IMR-90 (cell line): ENCODE data around the gene JPH3. TPM values are rescaled to one million over a fixed set of nuclear protein-coding genes. Genes with fewer than 3 reads are reported as not detected.

Source experiments
- ATAC-seq: fragments of 200-7000 bp; cut with Tn5 transposase; 2 replicates; pipeline ENCODE4 v1.9.1; 2020; ENCODE audit warnings: low read depth, mild to moderate bottlenecking, moderate library complexity
- BruUV-seq: library from RNA; stranded (reverse); fragments of 400-500 nt; replicated peaks from 2 replicates; lab custom pipeline; 2021; lab: Mats Ljungman, UMichigan
- CTCF ChIA-PET: fragments of 300-600 bp; formaldehyde crosslinking; extraction: SDS; loops from one replicate; lab custom pipeline; 2021; ENCODE audit warnings: antibody characterized with exemption; lab: Yijun Ruan, JAX
- POLR2A ChIA-PET: fragments of 300-600 bp; sonication (Branson Sonifier 250); formaldehyde crosslinking; loops from one replicate; lab custom pipeline; 2022; ENCODE audit warnings: antibody characterized with exemption; ENCODE audit not compliant: unreplicated experiment; lab: Charles Lee
- DNase-seq: peaks from one replicate; pipeline ENCODE4 v3.0.0; 2013
- H2AFZ ChIP-seq: replicated peaks from 2 replicates; pipeline ENCODE3; 2013; ENCODE audit warnings: low read length, mild to moderate bottlenecking; ENCODE audit not compliant: poor library complexity
- H2AK5ac ChIP-seq: 2 replicates; pipeline ENCODE4 v1.6.1; 2013; ENCODE audit warnings: low read depth, low read length, inconsistent platforms
- H2AK9ac ChIP-seq: replicated peaks from 2 replicates; pipeline ENCODE3; 2013; ENCODE audit warnings: mild to moderate bottlenecking, low read depth, low read length, moderate library complexity; ENCODE audit not compliant: poor library complexity
- H2BK120ac ChIP-seq: 2 replicates; pipeline ENCODE4 v1.6.1; 2013; ENCODE audit warnings: low read depth, low read length, inconsistent platforms
- H2BK15ac ChIP-seq: 3 replicates; pipeline ENCODE4 v1.6.1; 2013; ENCODE audit warnings: low read depth, low read length, inconsistent platforms
- H2BK20ac ChIP-seq: 2 replicates; pipeline ENCODE4 v1.6.1; 2013; ENCODE audit warnings: low read depth, mild to moderate bottlenecking, inconsistent platforms, low read length, moderate library complexity
- H2BK5ac ChIP-seq: 2 replicates; pipeline ENCODE4 v1.6.1; 2013; ENCODE audit warnings: mild to moderate bottlenecking, low read depth, low read length, inconsistent platforms; ENCODE audit not compliant: poor library complexity, severe bottlenecking
- H3K14ac ChIP-seq: replicated peaks from 2 replicates; pipeline ENCODE4 v1.6.1; 2013; ENCODE audit warnings: low read depth, low read length, inconsistent platforms
- H3K18ac ChIP-seq: 2 replicates; pipeline ENCODE4 v1.6.1; 2013; ENCODE audit warnings: low read depth, low read length, control low read depth
- H3K23ac ChIP-seq: 2 replicates; pipeline ENCODE4 v1.6.1; 2013; ENCODE audit warnings: low read depth, low read length, inconsistent platforms
- H3K27ac ChIP-seq: 2 replicates; pipeline ENCODE4 v1.5.1; 2013; ENCODE audit warnings: mild to moderate bottlenecking, control low read depth, low read length; ENCODE audit not compliant: insufficient read depth
- H3K27me3 ChIP-seq: 2 replicates; pipeline ENCODE4 v1.6.1; 2013; ENCODE audit warnings: low read length; ENCODE audit not compliant: control insufficient read depth, insufficient read depth
- H3K36me3 ChIP-seq: 2 replicates; pipeline ENCODE4 v1.6.1; 2013; ENCODE audit warnings: low read length, mixed read lengths; ENCODE audit not compliant: control insufficient read depth, insufficient read depth
- H3K4ac ChIP-seq: 2 replicates; pipeline ENCODE4 v1.6.1; 2013; ENCODE audit warnings: low read depth, low read length, inconsistent platforms
- H3K4me1 ChIP-seq: 2 replicates; pipeline ENCODE4 v1.6.1; 2013; ENCODE audit warnings: low read length, mixed read lengths; ENCODE audit not compliant: control insufficient read depth, insufficient read depth
- H3K4me2 ChIP-seq: 2 replicates; pipeline ENCODE4 v1.6.1; 2013; ENCODE audit warnings: low read depth, mild to moderate bottlenecking, control low read depth, low read length, moderate library complexity
- H3K4me3 ChIP-seq: 2 replicates; pipeline ENCODE4 v1.5.1; 2013; ENCODE audit warnings: low read depth, mild to moderate bottlenecking, control low read depth, low read length, moderate library complexity; ENCODE audit not compliant: insufficient read depth
- H3K56ac ChIP-seq: 2 replicates; pipeline ENCODE4 v1.6.1; 2013; ENCODE audit warnings: low read length, inconsistent platforms; ENCODE audit not compliant: insufficient read depth; ENCODE audit errors: extremely low read depth
- H3K79me1 ChIP-seq, 2 experiments: 2 replicates each; pipeline ENCODE4 v1.6.1; 2013; ENCODE audit warnings: low read length in 2 of 2, inconsistent platforms in 1 of 2, low read depth in 1 of 2
- H3K9ac ChIP-seq: 2 replicates; pipeline ENCODE4 v1.6.1; 2013; ENCODE audit warnings: low read depth, low read length, control low read depth
- H3K9me1 ChIP-seq: 2 replicates; pipeline ENCODE4 v1.6.1; 2013; ENCODE audit warnings: low read length, inconsistent platforms; ENCODE audit not compliant: insufficient read depth
- H3K9me3 ChIP-seq: 2 replicates; pipeline ENCODE4 v1.6.1; 2013; ENCODE audit warnings: low read length; ENCODE audit not compliant: control insufficient read depth, insufficient read depth
- H4K20me1 ChIP-seq: 2 replicates; pipeline ENCODE4 v1.6.1; 2013; ENCODE audit warnings: low read length, inconsistent platforms; ENCODE audit not compliant: insufficient read depth
- H4K5ac ChIP-seq: 2 replicates; pipeline ENCODE4 v1.6.1; 2013; ENCODE audit warnings: mild to moderate bottlenecking, low read depth, low read length, control low read depth
- H4K8ac ChIP-seq, 2 experiments: 2 replicates each; pipeline ENCODE4 v1.6.1; 2013; ENCODE audit warnings: low read depth in 2 of 2, low read length in 2 of 2, control low read depth in 1 of 2, inconsistent platforms in 1 of 2
- H4K91ac ChIP-seq: 2 replicates; pipeline ENCODE4 v1.6.1; 2013; ENCODE audit warnings: low read depth, low read length, inconsistent platforms; ENCODE audit not compliant: insufficient read depth
- BHLHE40 ChIP-seq: fragments of 150-350 bp; IDR thresholded peaks from 2 replicates; pipeline ENCODE4 v1.6.1; 2016; ENCODE audit warnings: mild to moderate bottlenecking, low read depth, low read length
- CEBPB ChIP-seq: IDR thresholded peaks from 2 replicates; pipeline ENCODE4 v1.6.1; 2012; ENCODE audit warnings: low read depth, low read length, improper control_type of control experiment
- CHD1 ChIP-seq: IDR thresholded peaks from 2 replicates; pipeline ENCODE4 v1.6.1; 2012; ENCODE audit warnings: low read depth, low read length, improper control_type of control experiment
- FOS ChIP-seq: fragments of 150-350 bp; IDR thresholded peaks from 2 replicates; pipeline ENCODE4 v1.6.1; 2016; ENCODE audit warnings: low read depth, low read length
- MAFK ChIP-seq: IDR thresholded peaks from 2 replicates; pipeline ENCODE4 v1.6.1; 2012; ENCODE audit warnings: low read depth, low read length, improper control_type of control experiment
- MAZ ChIP-seq: IDR thresholded peaks from 2 replicates; pipeline ENCODE4 v1.6.1; 2012; ENCODE audit warnings: low read depth, mild to moderate bottlenecking, low read length, improper control_type of control experiment, moderate library complexity, borderline replicate concordance
- MXI1 ChIP-seq: IDR thresholded peaks from 2 replicates; pipeline ENCODE4 v1.6.1; 2012; ENCODE audit warnings: low read depth, mild to moderate bottlenecking, low read length, moderate library complexity, borderline replicate concordance
- NFE2L2 ChIP-seq: fragments of 150-350 bp; IDR thresholded peaks from 2 replicates; pipeline ENCODE4 v1.6.1; 2016; ENCODE audit warnings: low read depth, mild to moderate bottlenecking, low read length
- POLR2A ChIP-seq: IDR thresholded peaks from 2 replicates; pipeline ENCODE4 v1.6.1; 2012; ENCODE audit warnings: mild to moderate bottlenecking, low read depth, low read length
- RAD21 ChIP-seq: IDR thresholded peaks from 2 replicates; pipeline ENCODE4 v1.6.1; 2012; ENCODE audit warnings: low read length, improper control_type of control experiment
- RCOR1 ChIP-seq: IDR thresholded peaks from 2 replicates; pipeline ENCODE4 v1.6.1; 2012; ENCODE audit warnings: mild to moderate bottlenecking, low read length, improper control_type of control experiment; ENCODE audit not compliant: insufficient replicate concordance
- RFX5 ChIP-seq: IDR thresholded peaks from 2 replicates; pipeline ENCODE4 v1.8.0; 2012; ENCODE audit warnings: low read depth, mild to moderate bottlenecking, low read length, moderate library complexity
- SMC3 ChIP-seq: fragments of 150-350 bp; IDR thresholded peaks from 2 replicates; pipeline ENCODE4 v1.6.1; 2016; ENCODE audit warnings: low read depth, mild to moderate bottlenecking, antibody characterized with exemption, low read length, moderate library complexity
- WGBS, 2 experiments: methylation state at CpG; one replicate each; pipeline versions ENCODE4 v1.1.5 to v1.1.7; 2013; ENCODE audit warnings: missing lambda C conversion rate in 2 of 2; ENCODE audit not compliant: insufficient read length in 1 of 2; ENCODE audit errors: extremely low coverage in 2 of 2; 5-methylcytosine and 5-hydroxymethylcytosine counted together
- dilution Hi-C: fragments of 300-500 bp; cut with HindIII; formaldehyde crosslinking; loops from one replicate; pipeline ENCODE4 v1.14.3; 2018; ENCODE audit warnings: low sequenced_read_pairs; ENCODE audit not compliant: unreplicated experiment
- in situ Hi-C: fragments of 300-500 bp; cut with MboI; formaldehyde crosslinking; loops from 3 replicates; pipeline ENCODE4 v1.14.3; 2019; ENCODE audit warnings: low sequenced_read_pairs, inconsistent platforms, mixed read lengths
- intact Hi-C: fragments of 100-400 bp; cut with micrococcal nuclease; formaldehyde crosslinking; loops from 2 replicates; pipeline ENCODE4 v1.10.0; 2022
- polyA plus RNA-seq, 3 experiments: library from polyadenylated mRNA; depleted of rRNA; stranded (reverse); fragments of >200 nt; gene quantifications; 2 replicates each; pipeline ENCODE4 v1.2.3, GENCODE V29; 2012; ENCODE audit warnings: low replicate concordance in 1 of 3
- total RNA-seq: library from RNA; depleted of rRNA; stranded (reverse); fragments of >200 nt; gene quantifications from 2 replicates; pipeline ENCODE4 v1.2.3, GENCODE V29; 2012
- TF ChIP-seq, protein P1 (sequence below): conservative IDR thresholded peaks from 2 replicates; pipeline ENCODE4 v1.5.1; 2012; ENCODE audit warnings: mild to moderate bottlenecking, low read depth, low read length, improper control_type of control experiment
- TF ChIP-seq, protein P2 (sequence below): fragments of 150-350 bp; IDR thresholded peaks from 2 replicates; pipeline ENCODE4 v1.6.1; 2016; ENCODE audit warnings: low read depth, mild to moderate bottlenecking, low read length, moderate library complexity, borderline replicate concordance
- TF ChIP-seq, protein P3 (sequence below): fragments of 150-350 bp; IDR thresholded peaks from 2 replicates; pipeline ENCODE4 v1.6.1; 2017; ENCODE audit warnings: mild to moderate bottlenecking, antibody characterized with exemption, low read length, low read depth

The JPH3 gene
- total and polyA plus RNA-seq, 2 of the 4 experiments (the other 2 are of a cell fraction), result 0.03 TPM; not detected in 1

DNA sequence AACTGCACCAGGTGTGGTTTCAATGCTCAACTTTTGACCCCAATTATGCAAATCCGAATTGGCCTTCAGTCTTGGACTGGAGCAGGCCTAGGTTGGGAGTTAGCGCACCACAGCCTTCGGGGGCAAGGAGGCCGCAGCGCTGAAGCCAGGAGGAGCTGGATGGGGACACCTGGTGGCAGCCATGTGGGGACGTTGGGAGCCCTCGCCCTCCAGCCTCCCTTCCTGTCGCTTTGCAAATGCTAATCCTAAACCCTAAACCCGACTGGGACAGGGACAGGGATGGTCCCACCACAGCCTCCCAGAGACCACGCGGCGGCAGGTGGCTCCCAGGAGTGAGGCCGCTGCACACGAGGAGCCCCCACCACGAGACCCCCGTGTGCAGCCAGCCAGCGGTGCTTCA is 104.8 kb downstream of the JPH3 start:
- Histone ChIP-seq H2AK9ac (no peak overlapping the region), H3K36me3 (peaks cover 20% of the 10 kb centered on the region), H3K27ac (no peak overlapping the region), H2AFZ (no peak overlapping the region), H3K18ac (no peak overlapping the region), H2BK120ac (no peak overlapping the region), H2BK5ac (no peak overlapping the region), H4K5ac (no peak overlapping the region), H3K23ac (no peak overlapping the region), H2AK5ac (no peak overlapping the region), H3K4me3 (no peak overlapping the region), H3K9ac (no peak overlapping the region), H3K4me2 (no peak overlapping the region), H2BK15ac (no peak overlapping the region), H2BK20ac (no peak overlapping the region), H4K91ac (no peak overlapping the region), H3K4ac (no peak overlapping the region), H3K56ac (no peak overlapping the region), H4K8ac (no peak overlapping the region), H3K14ac (no peak overlapping the region), H3K9me3 (no peaks in the 10 kb centered on the region), H3K79me1 (no peaks in the 10 kb centered on the region), H3K9me1 (no peaks in the 10 kb centered on the region), H3K4me1 (no peaks in the 10 kb centered on the region), H3K27me3 (no peaks in the 10 kb centered on the region), H4K20me1 (no peaks in the 10 kb centered on the region; the same call in 1 of the 2 replicates)
- DNase-seq, result no peak
- dilution Hi-C loops, result no loop called here
- no peak for ATAC-seq
- no TSS peak for BruUV-seq
- 93% methylated on average over 13 of the region's 17 CpGs; no CpG with 5 or more reads in 1 of the 2 experiments for WGBS, 2 experiments
- intact Hi-C loops, result no loop called here
- ChIA-PET CTCF (no interaction called here), POLR2A (no interaction called here)
- in situ Hi-C loops, result no loop called here
- TF ChIP-seq MAFK, result no peak
- TF ChIP-seq FOS, result no peak
- TF ChIP-seq, protein P1, sequence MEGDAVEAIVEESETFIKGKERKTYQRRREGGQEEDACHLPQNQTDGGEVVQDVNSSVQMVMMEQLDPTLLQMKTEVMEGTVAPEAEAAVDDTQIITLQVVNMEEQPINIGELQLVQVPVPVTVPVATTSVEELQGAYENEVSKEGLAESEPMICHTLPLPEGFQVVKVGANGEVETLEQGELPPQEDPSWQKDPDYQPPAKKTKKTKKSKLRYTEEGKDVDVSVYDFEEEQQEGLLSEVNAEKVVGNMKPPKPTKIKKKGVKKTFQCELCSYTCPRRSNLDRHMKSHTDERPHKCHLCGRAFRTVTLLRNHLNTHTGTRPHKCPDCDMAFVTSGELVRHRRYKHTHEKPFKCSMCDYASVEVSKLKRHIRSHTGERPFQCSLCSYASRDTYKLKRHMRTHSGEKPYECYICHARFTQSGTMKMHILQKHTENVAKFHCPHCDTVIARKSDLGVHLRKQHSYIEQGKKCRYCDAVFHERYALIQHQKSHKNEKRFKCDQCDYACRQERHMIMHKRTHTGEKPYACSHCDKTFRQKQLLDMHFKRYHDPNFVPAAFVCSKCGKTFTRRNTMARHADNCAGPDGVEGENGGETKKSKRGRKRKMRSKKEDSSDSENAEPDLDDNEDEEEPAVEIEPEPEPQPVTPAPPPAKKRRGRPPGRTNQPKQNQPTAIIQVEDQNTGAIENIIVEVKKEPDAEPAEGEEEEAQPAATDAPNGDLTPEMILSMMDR, result no peak
- TF ChIP-seq, protein P2, sequence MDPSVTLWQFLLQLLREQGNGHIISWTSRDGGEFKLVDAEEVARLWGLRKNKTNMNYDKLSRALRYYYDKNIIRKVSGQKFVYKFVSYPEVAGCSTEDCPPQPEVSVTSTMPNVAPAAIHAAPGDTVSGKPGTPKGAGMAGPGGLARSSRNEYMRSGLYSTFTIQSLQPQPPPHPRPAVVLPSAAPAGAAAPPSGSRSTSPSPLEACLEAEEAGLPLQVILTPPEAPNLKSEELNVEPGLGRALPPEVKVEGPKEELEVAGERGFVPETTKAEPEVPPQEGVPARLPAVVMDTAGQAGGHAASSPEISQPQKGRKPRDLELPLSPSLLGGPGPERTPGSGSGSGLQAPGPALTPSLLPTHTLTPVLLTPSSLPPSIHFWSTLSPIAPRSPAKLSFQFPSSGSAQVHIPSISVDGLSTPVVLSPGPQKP, result no peak
- TF ChIP-seq CHD1, result no peak
- no peak for TF ChIP-seq NFE2L2
- no peak for TF ChIP-seq SMC3
- TF ChIP-seq BHLHE40, result no peak
- TF ChIP-seq MAZ, result no peak
- no peak for TF ChIP-seq CEBPB
- TF ChIP-seq MXI1, result no peak
- TF ChIP-seq RAD21, result no peak
- no peak for TF ChIP-seq RFX5
- no peak for TF ChIP-seq RCOR1
- TF ChIP-seq POLR2A, result no peak
- TF ChIP-seq, protein P3, sequence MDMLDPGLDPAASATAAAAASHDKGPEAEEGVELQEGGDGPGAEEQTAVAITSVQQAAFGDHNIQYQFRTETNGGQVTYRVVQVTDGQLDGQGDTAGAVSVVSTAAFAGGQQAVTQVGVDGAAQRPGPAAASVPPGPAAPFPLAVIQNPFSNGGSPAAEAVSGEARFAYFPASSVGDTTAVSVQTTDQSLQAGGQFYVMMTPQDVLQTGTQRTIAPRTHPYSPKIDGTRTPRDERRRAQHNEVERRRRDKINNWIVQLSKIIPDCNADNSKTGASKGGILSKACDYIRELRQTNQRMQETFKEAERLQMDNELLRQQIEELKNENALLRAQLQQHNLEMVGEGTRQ, result no peak
